Activated CD8-positive, alpha-beta memory T cell treated with anti-CD3 and anti-CD28 coated beads for 36 hours (primary cell): ENCODE results near the gene TBL1X. TPM values are rescaled to one million over a fixed set of nuclear protein-coding genes. Genes with fewer than 3 reads are reported as not detected.
"Not testable (repeated sequence)": the region's sequence is repeated elsewhere in the genome, so short reads cannot be mapped to it uniquely, and the experiment has no call there.

Experiments
- CTCF ChIA-PET: fragments of 350-600 bp; sonication (Branson Sonifier 250); formaldehyde crosslinking; loops from one replicate; lab custom pipeline; 2021; ENCODE audit warnings: antibody characterized with exemption; lab: Charles Lee
- POLR2A ChIA-PET: fragments of 350-600 bp; sonication (Branson Sonifier 250); formaldehyde crosslinking; loops from one replicate; lab custom pipeline; 2021; ENCODE audit warnings: antibody characterized with exemption; lab: Charles Lee
- total RNA-seq, 2 experiments: library from RNA; stranded (reverse); gene quantifications; one replicate each; pipeline ENCODE4 v1.2.3, GENCODE V29; 2021

TBL1X gene
- total RNA-seq, result 10 to 100 TPM; 34.0 to 35.5 TPM

DNA sequence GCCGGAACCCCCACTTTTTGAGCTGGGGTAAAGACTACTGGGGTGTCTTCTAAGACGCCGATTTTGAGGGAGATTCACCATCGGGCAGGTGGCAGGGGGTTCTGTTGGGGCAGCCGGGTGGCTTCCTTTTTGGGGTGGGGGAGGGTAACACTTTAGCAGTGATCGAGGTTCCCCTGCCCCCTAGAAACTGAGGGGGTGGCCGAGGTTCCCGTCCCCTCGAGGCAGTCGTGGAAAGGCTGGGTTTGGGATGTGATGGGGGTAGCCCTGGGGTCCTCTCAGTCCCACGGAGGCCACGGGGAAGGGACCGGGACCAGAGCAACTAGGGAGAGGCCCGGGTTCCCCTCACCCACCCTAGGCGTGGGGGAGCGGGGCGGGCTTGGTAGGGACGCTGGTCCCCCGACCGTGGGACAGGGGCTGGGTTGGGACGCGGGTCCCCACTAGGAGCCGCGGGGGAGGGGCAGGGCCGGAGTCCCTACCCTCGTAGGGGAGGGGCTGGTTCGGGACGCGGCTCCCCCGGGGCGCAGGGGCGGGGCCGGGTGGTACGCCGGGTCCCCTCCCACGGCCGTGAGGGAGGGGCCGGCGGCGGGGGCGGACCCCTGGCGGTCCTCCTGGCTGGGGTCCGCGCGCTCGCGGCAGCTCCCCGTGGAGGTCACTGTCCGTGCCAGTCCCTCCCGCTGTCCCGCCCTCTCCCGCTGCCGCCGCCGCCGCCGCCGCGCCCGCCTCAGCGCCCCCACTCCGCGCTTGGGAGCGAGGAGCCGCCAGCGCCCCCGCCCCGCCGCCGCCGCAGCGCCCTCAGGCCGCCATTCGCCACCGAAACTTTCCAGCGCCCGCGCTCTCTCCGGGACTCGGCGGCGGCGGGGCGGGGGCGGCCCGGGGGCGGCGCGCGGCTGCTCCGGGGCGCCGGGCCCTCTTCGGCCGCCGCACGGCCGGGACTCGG lies at the start of gene TBL1X:
Gene TBL1X (plus strand): TSS at position 624 of the 937 bp plus-strand sequence. CDS start 188,529 bp downstream, outside the sequence.
- CTCF ChIA-PET, result interaction anchor here (1.1 kb wide), 1 partner anchor 196 kb away, joined by 3 read pairs; no protein-coding TSS in a partner anchor

DNA sequence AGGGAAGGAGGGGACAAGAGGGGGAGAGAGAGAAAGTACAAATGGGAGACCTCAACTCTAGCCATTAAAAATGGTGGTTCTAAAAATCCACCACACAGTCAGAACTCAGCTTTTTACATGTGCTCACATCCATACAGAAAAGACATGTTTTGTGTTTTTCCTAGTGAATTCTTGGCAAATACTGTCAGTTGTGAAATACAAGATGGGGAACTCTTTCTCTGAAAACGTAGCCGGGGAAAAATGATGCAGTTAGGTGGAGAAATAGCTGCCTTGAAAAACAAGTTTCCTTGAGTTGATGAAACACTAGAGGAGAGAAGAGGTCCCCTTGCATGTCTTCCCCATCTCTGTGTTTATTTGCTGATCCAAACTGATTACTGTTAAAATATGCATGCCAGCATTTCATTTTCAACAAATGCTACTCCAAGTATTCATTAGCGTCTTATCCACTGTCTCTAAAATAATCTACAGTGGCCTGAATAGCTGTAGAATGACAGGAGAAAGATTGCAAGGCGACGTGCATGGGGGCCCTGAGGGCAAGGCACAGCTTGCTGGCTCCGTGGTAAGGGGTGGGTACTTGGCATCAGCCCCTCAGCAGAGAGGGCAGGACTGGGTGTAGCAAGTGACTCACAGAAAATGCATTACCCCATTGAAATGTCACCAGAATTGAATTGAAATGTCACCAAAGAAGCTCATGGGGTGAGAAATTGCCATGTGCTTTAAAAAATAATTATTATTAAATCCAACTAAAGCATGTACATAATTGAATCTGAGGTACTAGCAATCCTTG lies 48.1 kb upstream of the TBL1X start:
- POLR2A ChIA-PET, result no interaction called here
- CTCF ChIA-PET, result interaction anchor here (0.6 kb wide), 1 partner anchor 29 kb away, joined by 3 read pairs; no protein-coding TSS in a partner anchor

More for the DNA sequence above, at the start of gene TBL1X:
- POLR2A ChIA-PET, result no interaction called here

DNA sequence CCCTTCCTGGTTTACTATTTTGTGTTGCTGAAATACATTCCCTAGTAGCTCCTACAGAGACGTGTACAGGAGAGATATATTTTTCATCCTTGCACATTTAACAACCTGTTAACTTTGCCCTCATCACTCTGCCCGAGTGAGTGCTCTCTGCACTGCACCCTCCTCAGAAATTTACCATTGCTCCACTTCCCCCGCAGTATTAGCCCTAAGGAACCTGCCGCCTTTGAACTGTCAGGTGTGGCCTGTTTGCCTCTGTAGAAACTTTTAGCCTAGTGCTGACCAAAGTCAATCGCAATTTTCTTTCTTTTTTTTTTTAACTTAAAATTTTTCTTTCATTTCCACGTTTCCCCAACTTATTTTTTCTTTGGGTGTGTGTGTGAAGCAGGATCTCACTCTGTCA lies 46.6 kb upstream of the TBL1X start:
- CTCF ChIA-PET, result no interaction called here

DNA sequence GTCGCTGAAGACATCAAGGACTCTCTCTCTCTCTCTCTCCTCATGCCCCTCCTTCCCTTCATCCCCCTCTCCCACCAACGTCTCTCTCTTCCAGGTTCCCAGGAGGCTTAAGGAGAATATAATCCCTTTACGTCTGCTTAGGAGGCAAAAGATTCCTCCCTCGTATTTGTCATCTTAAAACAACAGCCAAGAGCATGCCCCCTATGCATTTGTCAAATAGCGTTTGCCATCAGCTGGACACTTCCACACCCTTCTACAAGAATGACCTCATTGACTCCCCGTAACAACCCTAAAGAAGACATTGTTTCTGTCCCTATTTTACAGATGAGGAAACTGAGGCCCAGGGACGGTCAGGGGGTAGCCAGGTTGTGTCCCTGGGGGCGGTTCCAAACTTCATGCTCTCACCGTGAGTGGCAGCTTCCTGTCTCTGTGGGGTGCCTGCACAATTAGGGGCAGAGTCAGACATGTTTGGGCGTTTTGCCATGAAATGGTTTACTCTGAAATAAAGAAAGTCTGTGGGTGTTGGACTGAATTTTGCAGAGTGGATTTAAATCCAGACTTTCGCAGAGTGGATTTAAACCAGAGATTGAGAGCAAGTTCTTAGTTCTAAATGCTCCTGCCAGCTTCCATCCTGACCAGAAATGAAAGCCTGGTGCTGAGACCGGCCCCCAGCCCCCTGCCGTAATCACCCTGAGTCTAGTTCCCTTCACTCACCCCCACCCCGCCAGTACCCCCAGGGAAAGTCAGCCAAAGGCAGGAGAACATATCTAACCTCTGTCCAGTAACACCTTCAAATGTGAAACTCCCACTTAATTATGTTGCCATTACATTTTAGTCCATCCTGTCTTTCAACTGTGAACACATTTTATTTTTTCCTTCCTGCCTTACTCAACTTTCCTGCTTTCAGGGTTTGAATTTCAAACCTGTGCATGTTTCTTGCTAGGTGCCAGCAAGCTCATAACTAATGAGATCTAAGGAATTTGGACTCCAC lies 44.3 kb upstream of the TBL1X start:
- ChIA-PET CTCF (no interaction called here), POLR2A (no interaction called here)

More for the DNA sequence above, 46.6 kb upstream of the TBL1X start:
- POLR2A ChIA-PET, result no interaction called here

DNA sequence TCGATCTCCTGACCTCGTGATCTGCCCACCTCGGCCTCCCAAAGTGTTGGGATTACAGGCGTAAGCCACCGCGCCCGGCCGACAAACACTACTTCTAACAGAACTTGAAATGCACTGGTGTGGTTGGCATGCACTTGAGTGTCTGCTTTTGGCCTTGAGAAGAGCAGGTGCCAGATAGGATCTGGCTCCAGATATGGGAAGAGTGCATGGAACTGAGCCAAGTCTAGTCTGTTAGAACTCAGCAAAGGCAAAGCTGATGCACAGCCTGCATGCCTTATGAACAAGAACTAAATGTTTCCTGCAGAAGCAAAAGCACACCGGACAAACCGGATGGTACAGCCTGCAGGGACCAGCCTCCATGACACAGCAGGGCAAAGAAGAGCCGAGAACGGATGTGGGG lies 35.1 kb upstream of the TBL1X start:
- CTCF ChIA-PET, result no interaction called here
- POLR2A ChIA-PET, result no interaction called here

DNA sequence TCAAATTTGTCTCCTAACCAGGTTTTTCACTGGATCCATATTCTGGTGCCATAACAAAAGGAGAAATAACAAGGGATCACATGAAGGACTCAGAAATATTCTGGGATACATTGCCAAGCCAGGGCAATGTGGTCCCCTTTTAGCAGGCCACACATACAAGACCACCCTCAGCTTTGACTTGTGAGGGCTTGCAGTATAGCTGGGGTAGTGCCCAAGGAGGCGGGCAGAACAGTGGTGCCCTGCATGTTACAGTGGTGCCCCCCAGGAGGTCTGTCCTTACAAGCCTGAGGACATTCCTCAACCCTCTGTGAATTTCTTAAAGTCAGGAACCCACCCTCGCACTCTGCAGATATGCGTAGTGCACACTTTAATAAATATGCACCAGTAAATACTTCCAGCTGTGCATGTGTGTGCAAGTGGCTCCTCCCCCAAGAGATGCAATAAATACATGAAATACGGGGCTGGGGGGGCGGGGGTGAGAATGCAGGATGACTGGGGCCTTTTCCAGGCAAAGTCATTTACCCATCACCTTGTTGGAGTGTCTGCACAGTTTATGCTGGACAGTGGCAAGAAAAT lies 34.4 kb upstream of the TBL1X start:
- CTCF ChIA-PET, result no interaction called here
- POLR2A ChIA-PET, result no interaction called here

DNA sequence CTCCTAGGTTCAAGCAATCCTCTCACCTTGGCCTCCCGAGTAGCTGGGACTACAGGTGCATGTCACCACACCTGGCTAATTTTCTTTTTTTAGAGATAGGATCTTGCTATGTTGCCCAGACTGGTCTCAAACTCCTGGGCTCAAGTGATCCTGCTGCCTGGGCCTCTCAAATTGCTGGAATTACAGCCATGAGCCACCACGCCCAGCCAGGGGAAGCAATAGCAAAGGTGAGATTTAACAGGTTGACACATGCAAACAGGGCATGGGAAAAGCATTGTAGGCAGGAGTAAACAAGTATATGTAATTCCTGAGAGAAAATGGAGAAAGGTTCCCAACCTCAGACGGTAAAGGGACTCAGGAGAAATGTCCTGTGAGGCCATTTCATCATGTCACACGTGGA lies 33.6 kb upstream of the TBL1X start:
- ChIA-PET POLR2A (no interaction called here), CTCF (no interaction called here)

DNA sequence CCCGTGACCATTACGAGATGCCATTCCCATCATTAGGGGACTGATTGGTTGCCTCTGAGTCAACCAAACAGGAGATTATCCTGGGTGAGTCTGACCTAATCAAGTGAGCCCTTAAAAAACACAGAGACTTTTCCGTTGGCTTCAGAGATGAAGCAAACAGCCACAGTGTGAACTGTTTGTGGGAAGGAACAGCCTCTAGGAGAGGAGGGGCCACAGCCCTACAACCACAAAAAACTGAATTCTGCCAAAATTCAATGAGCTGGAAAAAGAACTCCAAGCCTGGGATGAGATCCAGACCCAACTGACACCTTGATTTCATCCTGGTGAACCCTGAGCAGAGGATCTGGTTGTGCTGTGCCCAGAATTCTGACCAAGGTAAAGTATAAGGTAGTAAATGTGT lies 31.3 kb upstream of the TBL1X start:
- POLR2A ChIA-PET, result no interaction called here
- CTCF ChIA-PET, result no interaction called here

DNA sequence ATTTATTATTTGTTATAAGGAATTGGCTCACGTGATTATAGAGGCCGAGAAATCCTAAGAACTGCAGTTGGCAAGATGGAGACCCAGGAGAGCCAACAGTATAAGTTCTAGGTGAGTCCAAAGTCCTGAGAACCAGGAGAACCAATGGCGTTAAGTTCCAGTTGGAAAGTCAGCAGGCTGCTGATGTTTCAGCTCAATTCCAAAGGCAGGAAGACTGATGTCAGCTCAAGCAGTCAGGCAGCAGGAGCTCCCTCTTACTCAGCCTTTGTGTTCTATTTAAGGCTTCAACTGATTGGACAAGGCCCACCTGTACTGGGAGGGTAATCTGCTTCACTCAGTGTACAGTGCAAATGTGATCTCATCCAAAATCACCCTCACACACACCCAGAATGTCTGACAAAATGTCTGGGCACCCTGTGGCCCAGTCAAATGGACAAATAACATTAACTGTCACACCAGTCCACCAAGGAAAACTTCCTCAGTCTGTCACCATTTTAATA lies 30.8 kb upstream of the TBL1X start:
- ChIA-PET CTCF (no interaction called here), POLR2A (no interaction called here)

DNA sequence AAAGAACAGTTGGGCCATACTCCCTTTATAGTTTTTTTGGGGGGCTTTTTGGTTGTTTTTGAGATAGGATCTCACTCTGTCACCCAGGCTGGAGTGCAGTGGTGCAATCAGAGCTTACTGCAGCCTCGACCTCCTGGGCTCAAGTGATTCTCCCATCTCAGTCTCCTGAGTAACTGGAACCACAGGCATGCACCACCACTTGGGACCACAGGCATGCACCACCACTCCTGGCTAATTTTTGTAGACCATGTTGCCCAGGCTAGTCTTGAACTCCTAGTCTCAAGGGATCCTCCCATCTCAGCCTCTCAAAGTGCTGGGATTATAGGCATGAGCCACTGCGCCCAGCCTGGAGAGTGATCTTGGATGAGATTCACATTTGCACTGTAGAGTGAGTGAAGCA lies 29.8 kb upstream of the TBL1X start:
- POLR2A ChIA-PET, CTCF ChIA-PET: not testable (repeated sequence)

DNA sequence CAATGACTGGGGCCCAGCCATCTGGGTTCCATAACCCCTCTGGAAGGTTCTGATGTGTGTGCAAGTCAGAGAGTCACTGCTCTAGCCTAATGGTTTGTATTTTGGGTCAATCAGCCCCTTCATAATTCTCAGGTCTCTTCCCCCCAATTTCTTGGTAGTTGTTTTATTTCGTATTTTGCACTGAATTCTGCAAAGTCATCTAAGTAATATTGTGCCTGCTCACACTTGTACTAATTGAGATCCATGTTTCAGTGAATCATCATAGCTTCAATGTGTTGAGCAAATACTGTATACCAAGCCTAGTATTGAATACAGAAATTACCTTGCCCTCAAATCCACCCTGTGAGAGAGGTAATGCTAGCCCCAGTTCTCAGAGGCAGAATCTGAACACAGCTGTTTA lies 28.0 kb upstream of the TBL1X start:
- POLR2A ChIA-PET, result no interaction called here
- CTCF ChIA-PET, result no interaction called here

DNA sequence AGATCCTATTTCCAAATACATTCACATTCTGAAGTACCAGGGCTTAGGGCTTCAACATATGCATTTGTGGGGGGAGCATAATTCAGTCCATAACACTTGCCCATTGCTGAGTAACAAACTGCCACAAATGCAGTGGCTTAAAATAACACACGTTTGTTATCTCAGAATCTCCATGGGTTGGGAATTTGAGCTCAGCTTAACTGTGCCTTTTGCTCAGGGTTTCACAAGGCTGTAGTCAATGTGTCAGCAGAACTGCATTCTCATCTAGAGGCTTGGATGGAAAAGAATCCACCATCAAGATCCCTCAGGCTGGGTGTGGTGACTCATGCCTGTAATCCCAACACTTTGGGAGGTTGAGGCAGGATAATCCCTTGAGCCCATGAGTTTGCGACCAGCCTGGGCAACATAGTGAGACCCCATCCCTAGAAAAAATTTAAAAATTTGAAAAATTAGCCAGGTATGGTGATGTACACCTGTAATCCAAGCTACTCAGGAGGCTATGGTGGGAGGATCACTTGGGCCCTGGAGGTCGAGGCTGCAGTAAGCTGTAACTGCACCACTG lies 25.8 kb upstream of the TBL1X start:
- CTCF ChIA-PET, result no interaction called here

DNA sequence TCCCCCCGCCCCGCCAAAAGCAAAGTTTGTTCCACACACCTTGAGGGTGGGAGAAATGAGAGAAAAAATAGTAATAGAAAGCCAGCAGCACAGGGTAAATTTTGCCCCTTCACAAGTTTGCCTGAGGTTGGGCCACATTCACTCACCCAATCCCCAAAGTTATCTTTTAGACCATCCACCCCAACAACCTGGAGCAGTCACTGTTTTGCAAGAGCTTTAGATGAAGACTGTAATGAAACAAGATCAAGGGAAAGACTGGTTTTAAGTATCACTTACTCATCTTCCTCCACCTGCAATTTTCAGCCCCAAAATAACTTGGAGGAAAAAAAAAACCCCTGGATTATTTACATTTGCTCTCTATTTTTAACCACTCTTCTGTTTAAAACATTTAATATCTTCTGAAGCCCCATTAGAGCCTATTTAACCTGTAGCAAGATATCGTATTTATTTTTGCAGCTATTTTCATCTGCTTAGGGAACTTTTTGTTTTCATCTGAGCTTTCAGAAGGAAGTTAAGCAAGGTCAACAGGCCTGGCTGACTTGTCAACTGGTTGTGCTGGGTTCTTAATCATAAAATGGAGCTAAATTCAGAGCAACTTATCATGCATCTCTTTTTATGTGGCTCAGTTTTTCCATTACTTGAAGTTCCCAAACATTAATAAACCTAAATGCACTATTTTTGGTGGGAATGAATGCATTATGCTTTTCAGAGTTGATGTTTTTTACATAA lies 24.6 kb upstream of the TBL1X start:
- CTCF ChIA-PET, result no interaction called here
- POLR2A ChIA-PET, result no interaction called here

More for the DNA sequence above, 25.8 kb upstream of the TBL1X start:
- POLR2A ChIA-PET, result no interaction called here

DNA sequence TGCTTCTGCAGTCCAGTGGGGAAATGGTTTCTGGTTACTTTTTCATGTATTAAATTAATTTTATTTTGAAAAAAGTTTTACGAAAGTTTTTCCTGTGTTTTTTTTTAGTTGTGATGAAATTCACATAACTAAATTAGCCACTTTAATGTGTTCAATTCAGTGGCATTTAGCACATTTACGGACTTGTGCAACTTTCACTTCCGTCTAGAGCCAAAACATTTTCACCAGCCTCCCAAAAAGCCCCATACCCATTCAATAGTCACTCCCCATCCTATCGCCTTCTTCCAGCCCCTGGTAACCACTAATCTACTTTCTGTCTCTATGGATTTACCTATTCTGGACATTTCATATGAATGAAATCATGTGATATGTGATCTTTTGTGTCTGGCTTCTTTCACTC lies 22.8 kb upstream of the TBL1X start:
- ChIA-PET POLR2A (no interaction called here), CTCF (no interaction called here)

DNA sequence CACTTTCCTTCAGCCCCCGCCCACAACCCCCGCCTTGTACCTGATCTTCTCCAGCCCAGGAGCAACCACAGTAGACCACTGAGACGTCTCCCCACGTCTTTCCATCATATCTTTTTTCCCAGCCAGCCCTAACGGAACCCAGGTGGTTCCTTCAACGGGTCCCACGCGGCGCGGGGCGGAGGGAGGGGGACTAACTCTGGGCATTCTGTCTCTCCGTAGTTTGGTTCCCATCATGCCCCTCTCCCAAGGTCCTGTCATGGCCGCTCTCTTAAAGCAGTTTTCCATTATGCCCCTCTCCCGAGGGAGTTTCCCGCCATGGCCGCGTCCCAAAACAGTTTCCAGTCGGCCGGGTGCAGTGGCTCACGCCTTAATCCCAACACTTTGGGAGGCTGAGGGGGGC lies 21.5 kb upstream of the TBL1X start:
- ChIA-PET POLR2A (no interaction called here), CTCF (no interaction called here)

DNA sequence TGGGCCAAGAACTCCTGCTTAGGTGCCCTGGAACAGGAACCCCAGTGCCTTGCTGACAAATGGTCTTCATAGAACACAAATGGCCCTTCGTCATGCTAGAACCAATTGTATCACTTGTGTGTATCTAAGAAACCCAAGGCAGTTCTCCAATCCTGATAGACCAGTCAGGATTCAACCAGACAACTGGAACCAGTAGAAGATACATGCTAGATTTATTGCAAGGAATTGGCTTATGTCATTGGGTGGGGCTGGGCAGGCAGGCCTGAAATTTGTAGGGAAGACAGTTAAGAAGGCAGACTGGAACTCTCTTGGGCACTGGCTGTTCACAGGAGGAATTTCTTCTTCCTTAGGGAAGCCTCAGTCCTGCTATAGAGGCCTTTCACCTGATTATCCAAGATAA lies 17.0 kb upstream of the TBL1X start:
- POLR2A ChIA-PET, result no interaction called here
- CTCF ChIA-PET, result no interaction called here

DNA sequence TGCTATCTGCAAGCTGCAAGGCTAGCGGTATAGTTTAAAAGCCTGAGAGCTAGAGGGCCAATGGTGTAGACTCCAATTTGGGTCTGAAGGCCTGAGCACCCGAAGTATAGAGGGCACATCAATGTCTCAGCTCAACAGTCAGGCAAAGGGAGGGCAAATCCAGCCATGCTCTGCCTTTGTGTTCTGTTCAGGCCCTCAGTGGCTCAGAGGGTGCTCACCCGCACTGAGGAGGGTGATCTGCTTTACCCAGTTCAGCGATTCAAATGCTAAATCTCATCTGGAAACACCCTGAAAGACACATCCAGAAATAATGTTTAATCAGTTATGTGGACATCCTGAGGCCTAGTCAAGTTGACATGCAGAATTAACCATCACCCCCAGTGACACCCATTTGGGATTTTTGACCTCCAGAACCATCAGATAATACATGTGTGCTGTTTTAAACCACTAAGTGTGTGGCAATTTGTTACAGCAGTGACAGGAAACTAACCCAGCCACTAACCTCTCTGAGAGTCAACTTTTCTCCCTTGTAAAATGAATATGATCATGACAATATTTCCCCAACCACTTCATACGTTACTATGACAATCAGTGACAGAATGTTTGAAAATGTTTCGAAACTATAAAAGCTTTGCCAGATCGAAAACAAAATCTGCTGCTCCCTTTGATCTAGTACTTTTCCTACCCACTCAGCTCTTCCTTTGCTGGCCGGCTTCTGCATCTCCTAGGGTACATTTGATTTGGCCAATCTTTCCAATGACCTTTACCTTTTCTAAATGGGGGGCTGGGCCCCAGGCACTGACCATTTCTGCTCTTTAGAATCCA lies 8.4 kb upstream of the TBL1X start:
- POLR2A ChIA-PET, result interaction anchor here (0.8 kb wide), 1 partner anchor 221 kb away, joined by 3 read pairs; no protein-coding TSS in a partner anchor

More for the DNA sequence above, 8.4 kb upstream of the TBL1X start:
- CTCF ChIA-PET, result no interaction called here
